Neural progenitor cell (in vitro differentiated cells): ENCODE results near the gene CA10.

ENCODE experiments used
- EZH2phosphoT487 ChIP-seq: fragments of 200-600 bp; sonication (generic); IDR thresholded peaks from 2 replicates; pipeline ENCODE4 v1.6.1; 2017; ENCODE audit warnings: antibody characterized with exemption
- TF ChIP-seq, protein P1 (sequence below): fragments of 200-600 bp; sonication (generic); IDR thresholded peaks from 2 replicates; pipeline ENCODE4 v1.5.1; 2017; ENCODE audit warnings: antibody characterized with exemption, mild to moderate bottlenecking

DNA sequence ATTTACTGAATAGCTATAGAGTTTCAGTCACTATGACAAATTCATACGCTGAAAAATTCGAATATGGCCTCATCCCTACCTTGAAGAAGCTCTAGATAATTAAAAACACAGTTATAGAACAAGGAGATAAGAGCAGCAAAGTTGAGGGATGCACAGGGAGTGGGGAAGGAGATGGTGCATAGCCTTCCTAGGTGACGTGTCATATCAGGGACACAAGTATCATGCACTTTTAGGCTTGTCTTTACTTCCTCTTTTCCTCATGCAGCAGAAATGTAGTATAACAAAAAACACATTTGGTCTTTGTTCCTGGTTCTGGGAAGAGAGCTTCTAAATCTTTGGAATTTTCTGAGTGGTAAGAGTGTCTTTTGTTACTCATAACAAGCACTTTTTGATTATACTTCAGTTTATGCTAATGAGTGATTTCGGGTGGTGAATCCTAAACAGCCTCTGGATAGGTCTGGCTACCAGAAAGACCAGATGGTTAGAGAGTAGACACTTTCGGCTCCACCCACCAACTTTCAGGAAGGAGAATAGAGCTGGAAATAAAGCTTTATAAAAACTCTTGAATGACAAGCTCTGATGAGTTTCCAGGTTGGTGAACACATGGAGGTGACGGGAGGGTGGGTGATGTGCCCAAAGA, 556.8 kb downstream of the CA10 start:
- TF ChIP-seq, protein P1, sequence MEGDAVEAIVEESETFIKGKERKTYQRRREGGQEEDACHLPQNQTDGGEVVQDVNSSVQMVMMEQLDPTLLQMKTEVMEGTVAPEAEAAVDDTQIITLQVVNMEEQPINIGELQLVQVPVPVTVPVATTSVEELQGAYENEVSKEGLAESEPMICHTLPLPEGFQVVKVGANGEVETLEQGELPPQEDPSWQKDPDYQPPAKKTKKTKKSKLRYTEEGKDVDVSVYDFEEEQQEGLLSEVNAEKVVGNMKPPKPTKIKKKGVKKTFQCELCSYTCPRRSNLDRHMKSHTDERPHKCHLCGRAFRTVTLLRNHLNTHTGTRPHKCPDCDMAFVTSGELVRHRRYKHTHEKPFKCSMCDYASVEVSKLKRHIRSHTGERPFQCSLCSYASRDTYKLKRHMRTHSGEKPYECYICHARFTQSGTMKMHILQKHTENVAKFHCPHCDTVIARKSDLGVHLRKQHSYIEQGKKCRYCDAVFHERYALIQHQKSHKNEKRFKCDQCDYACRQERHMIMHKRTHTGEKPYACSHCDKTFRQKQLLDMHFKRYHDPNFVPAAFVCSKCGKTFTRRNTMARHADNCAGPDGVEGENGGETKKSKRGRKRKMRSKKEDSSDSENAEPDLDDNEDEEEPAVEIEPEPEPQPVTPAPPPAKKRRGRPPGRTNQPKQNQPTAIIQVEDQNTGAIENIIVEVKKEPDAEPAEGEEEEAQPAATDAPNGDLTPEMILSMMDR, result no peak
- no peak for TF ChIP-seq EZH2phosphoT487
